ENCODE measurements around the gene SPTLC1.

Gene SPTLC1

DNA sequence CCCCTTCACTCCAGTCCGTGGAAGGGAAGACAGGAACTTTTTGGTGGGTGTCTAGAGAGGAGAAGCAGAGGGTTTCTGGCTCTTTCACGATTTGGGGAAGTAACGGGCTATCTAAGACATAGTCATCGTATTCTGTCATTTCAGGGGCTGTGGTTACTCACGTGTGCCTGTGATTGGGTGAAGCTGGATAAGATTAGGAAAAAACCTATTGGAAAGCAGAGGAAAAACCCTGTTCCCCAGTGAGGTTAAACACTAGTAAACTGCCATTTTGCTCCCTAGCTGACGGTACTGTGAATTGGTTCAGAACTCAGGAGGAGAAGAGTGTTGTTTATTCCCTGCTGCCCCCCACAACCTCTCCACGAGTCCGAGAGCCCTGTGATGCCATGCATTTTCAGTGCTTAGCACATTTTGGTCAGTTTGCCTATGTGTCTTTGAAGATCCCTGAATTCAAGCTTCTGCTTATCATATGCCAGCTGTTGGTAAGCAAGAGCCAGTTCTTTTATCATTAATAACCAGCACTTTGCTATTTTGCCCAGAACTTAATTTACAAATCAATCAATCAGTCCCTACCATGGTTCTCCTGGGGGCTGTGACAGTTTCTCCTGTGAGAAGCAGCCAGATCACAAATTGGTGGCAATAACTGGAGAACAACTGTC, 120.1 kb downstream of the SPTLC1 start:
- TF ChIP-seq CTCF (IDR thresholded peaks at IDR 0.05; ENCODE audit: extremely low read depth, missing control alignments) = no peak
- no peak for DNase-seq (ENCODE audit: low spot score)

DNA sequence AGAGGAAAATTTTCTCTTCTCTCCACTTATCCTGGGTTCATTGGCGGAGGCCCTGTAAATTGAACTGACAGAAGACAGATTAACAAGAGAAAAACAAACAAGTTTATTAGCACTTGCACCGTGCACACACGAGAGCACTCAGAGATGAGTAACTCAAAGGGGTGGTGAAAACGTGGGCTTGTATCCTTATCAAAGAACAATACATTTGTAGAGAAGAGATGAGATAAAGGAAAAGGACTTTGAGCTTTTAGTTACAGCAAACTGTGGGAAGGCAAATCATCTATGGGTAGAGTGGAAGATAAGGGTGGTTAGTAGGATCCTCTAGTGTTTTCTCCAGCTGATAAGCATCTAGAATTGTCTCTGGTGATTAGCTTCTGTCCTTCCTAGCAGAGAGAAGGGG, 120.8 kb downstream of the SPTLC1 start:
- no peak for TF ChIP-seq CTCF (IDR thresholded peaks at IDR 0.05; ENCODE audit: extremely low read depth, missing control alignments)
- DNase-seq (ENCODE audit: low spot score) = no peak

DNA sequence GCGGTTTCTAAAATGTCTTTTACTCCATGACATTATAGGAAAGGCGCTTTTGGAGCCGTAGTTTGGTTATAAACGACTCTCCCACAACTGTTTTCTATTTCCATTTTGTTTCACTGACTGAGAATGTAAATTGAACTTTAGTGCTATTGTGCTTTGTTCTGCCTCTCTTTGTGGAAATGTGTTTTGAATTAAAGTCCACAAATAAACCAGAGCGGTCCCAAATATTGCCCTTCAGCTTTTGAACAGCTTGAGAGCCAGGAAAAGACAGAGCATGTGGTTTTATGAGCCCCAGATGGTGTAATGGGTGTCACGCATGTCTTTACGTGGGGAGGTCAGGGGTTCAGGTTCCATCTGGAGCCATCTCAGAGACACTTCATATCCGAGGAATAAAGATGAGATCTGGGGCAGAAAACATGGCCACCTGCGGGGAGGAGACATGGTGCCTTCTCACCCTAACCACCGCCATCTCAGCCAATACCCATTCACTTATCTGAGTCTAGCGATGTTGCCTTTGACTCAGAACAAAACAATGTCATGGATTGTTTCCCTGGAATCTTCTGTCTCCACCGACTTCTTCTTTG, 122.7 kb downstream of the SPTLC1 start:
- no peak for TF ChIP-seq CTCF (IDR thresholded peaks at IDR 0.05; ENCODE audit: extremely low read depth, missing control alignments)
- DNase-seq (ENCODE audit: low spot score) = no peak

DNA sequence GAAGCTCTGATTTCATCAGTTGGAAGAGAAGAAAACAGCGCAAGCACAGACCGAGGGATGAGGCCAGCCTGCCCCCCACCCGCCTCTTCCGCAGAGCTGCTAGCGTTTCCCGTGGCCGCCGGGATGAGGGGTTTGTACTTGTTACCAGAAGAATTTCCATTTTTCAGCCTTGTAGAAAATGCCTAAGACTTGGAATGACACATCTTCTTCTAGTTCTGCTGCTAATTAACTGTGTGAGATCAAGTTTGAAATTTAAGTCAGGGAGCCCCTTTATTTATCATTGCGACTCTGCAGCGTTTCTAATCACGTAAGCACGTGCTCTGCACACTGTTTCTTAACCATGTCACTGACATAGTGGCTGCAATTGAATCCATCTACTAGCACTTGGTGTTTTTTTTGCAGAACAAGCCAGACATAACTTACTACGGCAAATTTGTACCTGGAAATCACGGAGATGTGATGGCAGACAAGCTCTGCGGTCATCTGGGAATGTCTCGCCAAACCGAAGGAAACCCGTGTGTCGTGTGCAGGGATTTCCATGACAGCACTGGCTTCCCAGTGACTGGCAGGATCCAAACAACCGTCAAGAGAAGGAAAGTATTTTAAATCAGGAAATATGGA, 123.4 kb downstream of the SPTLC1 start:
- no peak for DNase-seq (ENCODE audit: low spot score)
- no peak for TF ChIP-seq CTCF (IDR thresholded peaks at IDR 0.05; ENCODE audit: extremely low read depth, missing control alignments)

- no peak for DNase-seq (ENCODE audit: low spot score)
- no peak for TF ChIP-seq CTCF (IDR thresholded peaks at IDR 0.05; ENCODE audit: extremely low read depth, missing control alignments)
Measured at GRCh38 chr9:91986248-91986647, 129.0 kb downstream of the SPTLC1 start.

- TF ChIP-seq CTCF (IDR thresholded peaks at IDR 0.05; ENCODE audit: extremely low read depth, missing control alignments) = no peak
Measured at GRCh38 chr9:91985692-91986091, 129.5 kb downstream of the SPTLC1 start.

More at GRCh38 chr9:91985692-91986091, 129.5 kb downstream of the SPTLC1 start:
- no peak for DNase-seq (ENCODE audit: low spot score)

Measured in GM20000 (cell line).